ENCODE results near the gene CTBP2. TPM values are rescaled to one million over a fixed set of nuclear protein-coding genes. Genes with fewer than 3 reads are reported as not detected.

The CTBP2 gene
- total RNA-seq, 1 experiment from 2014 or later = 212 TPM

GRCh38 chr10:125079091-125079600, 81.2 kb downstream of the CTBP2 start:
- H2AFZ ChIP-seq (ENCODE audit: low read length) = no peak overlapping the region
- H3K4me3 Mint-ChIP-seq = no peak overlapping the region
- no peak for DNase-seq
- H3K79me2 ChIP-seq (ENCODE audit: insufficient read depth, low read length) = peaks cover 77% of the 10 kb centered on the region
- no peak overlapping the region for H3K4me2 ChIP-seq (ENCODE audit: insufficient read depth, insufficient read length, low read length)
- no peak overlapping the region for H3K27ac ChIP-seq (ENCODE audit: insufficient read length, low read depth, low read length)
- H4K8ac ChIP-seq (replicated peaks; ENCODE audit: insufficient read length, low read depth, low read length) = no peak overlapping the region
- no peak overlapping the region for H3K27ac Mint-ChIP-seq
- H3K56ac ChIP-seq (ENCODE audit: insufficient read length, low read depth, low read length) = no peak overlapping the region
- H2AK5ac ChIP-seq (ENCODE audit: insufficient read length, low read length) = no peak overlapping the region
- no peak overlapping the region for H2BK120ac ChIP-seq (ENCODE audit: low read depth, low read length, poor library complexity, severe bottlenecking)
- H3K36me3 Mint-ChIP-seq (ENCODE audit: insufficient read depth in 1 of 3, low read depth in 3 of 3) = peaks cover 45 to 76% (median 69%) of the 10 kb centered on the region in 3 experiments
- H3K18ac ChIP-seq (ENCODE audit: insufficient read length, low read depth, low read length) = no peak overlapping the region
- no peak overlapping the region for H3K14ac ChIP-seq (ENCODE audit: insufficient read depth, low read length)
- no peaks in the 10 kb centered on the region for H3K27me3 Mint-ChIP-seq (ENCODE audit: low read depth)
- WGBS (ENCODE audit: extremely low coverage, insufficient read length, low lambda C conversion rate) = no CpG with 5 or more reads among the region's 14 CpGs
- peaks cover 3% of the 10 kb centered on the region for H3K79me1 ChIP-seq (ENCODE audit: insufficient read depth, low read depth, low read length, poor library complexity, severe bottlenecking)
- H3K23me2 ChIP-seq (ENCODE audit: insufficient read length, low read depth, low read length, poor library complexity, severe bottlenecking) = no peaks in the 10 kb centered on the region
- H2BK15ac ChIP-seq (ENCODE audit: low read depth, low read length) = no peak overlapping the region
- H3T11ph ChIP-seq (ENCODE audit: low read length) = no peak overlapping the region
- H3K4me1 ChIP-seq (ENCODE audit: insufficient read depth, low read length) = peaks cover 2% of the 10 kb centered on the region
- H3K4ac ChIP-seq (ENCODE audit: low read depth, low read length) = no peak overlapping the region
- H3K23ac ChIP-seq (ENCODE audit: insufficient read length, low read depth, low read length) = no peak overlapping the region
- H4K91ac ChIP-seq (ENCODE audit: insufficient read length, low read depth, low read length) = no peak overlapping the region
- TF ChIP-seq CTCF (conservative IDR thresholded peaks at IDR 0.05) = no peak
- no peak overlapping the region for H3K9ac ChIP-seq (ENCODE audit: extremely low read depth, insufficient read length, low read length)
- H2BK12ac ChIP-seq (ENCODE audit: insufficient read length, low read depth, low read length) = no peak overlapping the region
- no peaks in the 10 kb centered on the region for H3K9me3 ChIP-seq (ENCODE audit: control insufficient read depth, low read depth, low read length)
- H3K27me3 ChIP-seq (ENCODE audit: insufficient read depth, low read length) = no peaks in the 10 kb centered on the region
- H2BK20ac ChIP-seq (ENCODE audit: low read depth, low read length, poor library complexity, severe bottlenecking) = no peak overlapping the region
- H3K9me3 Mint-ChIP-seq = no peaks in the 10 kb centered on the region
- no peak overlapping the region for H4K5ac ChIP-seq (ENCODE audit: insufficient read length, low read depth, low read length)
- H2BK5ac ChIP-seq (ENCODE audit: insufficient read length, low read length) = no peak overlapping the region
- peaks cover 2% of the 10 kb centered on the region for H4K20me1 ChIP-seq (ENCODE audit: control insufficient read depth, insufficient read depth, insufficient read length)
- H3K4me1 Mint-ChIP-seq = peaks cover 26 to 45% of the 10 kb centered on the region in 2 experiments
